ENCODE results near the gene LRG1. TPM values are rescaled to one million over a fixed set of nuclear protein-coding genes. Genes with fewer than 3 reads are reported as not detected.
A peak's percentile ranks its signal among the peaks of the same experiment; 100 is the strongest.

LRG1 gene
- total RNA-seq, 1 donor from 2014 or later: 14.9 TPM

GRCh38 chr19:4581666-4582553, 42.1 kb upstream of the LRG1 start:
- DNase-seq: no peak
- no peak for ATAC-seq
- TF ChIP-seq, protein P1, sequence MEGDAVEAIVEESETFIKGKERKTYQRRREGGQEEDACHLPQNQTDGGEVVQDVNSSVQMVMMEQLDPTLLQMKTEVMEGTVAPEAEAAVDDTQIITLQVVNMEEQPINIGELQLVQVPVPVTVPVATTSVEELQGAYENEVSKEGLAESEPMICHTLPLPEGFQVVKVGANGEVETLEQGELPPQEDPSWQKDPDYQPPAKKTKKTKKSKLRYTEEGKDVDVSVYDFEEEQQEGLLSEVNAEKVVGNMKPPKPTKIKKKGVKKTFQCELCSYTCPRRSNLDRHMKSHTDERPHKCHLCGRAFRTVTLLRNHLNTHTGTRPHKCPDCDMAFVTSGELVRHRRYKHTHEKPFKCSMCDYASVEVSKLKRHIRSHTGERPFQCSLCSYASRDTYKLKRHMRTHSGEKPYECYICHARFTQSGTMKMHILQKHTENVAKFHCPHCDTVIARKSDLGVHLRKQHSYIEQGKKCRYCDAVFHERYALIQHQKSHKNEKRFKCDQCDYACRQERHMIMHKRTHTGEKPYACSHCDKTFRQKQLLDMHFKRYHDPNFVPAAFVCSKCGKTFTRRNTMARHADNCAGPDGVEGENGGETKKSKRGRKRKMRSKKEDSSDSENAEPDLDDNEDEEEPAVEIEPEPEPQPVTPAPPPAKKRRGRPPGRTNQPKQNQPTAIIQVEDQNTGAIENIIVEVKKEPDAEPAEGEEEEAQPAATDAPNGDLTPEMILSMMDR (IDR thresholded peaks at IDR 0.05): no peak
- Histone ChIP-seq H3K4me1 (peaks cover 15% of the 10 kb centered on the region), H3K27ac (no peak overlapping the region), H3K27me3 (ENCODE audit: low read depth) (peaks cover 92% of the 10 kb centered on the region), H3K9me3 (no peaks in the 10 kb centered on the region), H3K36me3 (no peaks in the 10 kb centered on the region), H3K4me3 (no peak overlapping the region)
- intact Hi-C loops (cut with DNase I): no loop called here

GRCh38 chr19:4580961-4581665, 41.3 kb upstream of the LRG1 start:
- peaks cover 15% of the 10 kb centered on the region for H3K4me1 ChIP-seq
- intact Hi-C loops (cut with DNase I): no loop called here
- ATAC-seq (no peak), DNase-seq (no peak)
- H3K4me3 ChIP-seq: peak overlapping the region; percentile 17
- H3K9me3 ChIP-seq: no peaks in the 10 kb centered on the region
- no peak overlapping the region for H3K27ac ChIP-seq
- TF ChIP-seq, protein P1 (IDR thresholded peaks at IDR 0.05): no peak
- peaks cover 88% of the 10 kb centered on the region for H3K27me3 ChIP-seq (ENCODE audit: low read depth)
- H3K36me3 ChIP-seq: no peaks in the 10 kb centered on the region

DNA sequence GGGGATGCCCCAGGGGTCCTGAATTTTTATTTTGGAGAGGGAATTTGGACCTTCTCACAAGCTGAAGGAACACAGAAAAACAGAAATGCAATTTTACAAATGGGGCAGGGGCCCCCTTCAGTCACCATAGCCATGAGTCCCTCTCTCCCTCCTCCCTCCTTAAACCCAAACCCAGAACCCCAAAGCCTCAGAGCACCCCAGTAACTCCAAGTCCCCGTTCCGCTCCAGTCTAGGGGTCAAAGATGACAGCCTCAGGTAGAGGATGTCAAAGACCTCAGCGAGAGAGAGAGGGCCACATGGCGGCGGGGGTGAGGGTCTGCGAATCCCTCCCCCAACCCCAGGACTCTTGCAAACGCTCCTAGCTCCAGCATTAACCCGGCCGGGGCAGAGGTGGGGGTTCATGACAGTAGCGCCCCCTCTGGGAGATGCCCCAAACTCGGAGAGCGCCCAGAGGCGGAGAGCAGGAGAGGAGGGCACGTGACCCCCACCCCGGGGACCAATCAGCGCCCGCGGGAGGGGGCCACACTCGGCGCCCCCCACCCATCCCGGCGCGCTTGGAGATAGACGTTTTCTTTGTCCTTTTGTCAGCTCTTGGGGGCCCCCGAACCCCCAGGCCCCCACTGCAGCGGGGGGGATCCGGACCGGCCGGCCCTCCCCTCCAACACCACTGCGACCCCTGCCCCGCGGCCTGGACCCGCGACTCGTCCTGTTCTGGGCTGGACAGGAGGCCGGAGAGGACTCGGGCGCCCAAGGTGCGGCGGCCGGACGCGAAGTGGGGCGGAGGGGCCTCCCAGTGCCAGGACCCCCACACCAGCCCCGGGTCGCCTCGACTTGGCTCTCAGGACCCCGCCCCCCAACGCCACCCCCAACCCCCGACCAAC, 40.4 kb upstream of the LRG1 start:
- Histone ChIP-seq H3K27me3 (ENCODE audit: low read depth) (peaks cover 88% of the 10 kb centered on the region), H3K36me3 (no peaks in the 10 kb centered on the region), H3K9me3 (no peaks in the 10 kb centered on the region), H3K4me1 (peaks cover 15% of the 10 kb centered on the region), H3K4me3 (peak overlapping the region; percentile 17), H3K27ac (no peak overlapping the region)
- intact Hi-C loops (cut with DNase I): no loop called here
- DNase-seq (no peak), ATAC-seq (no peak)
- TF ChIP-seq, protein P1 (IDR thresholded peaks at IDR 0.05): no peak

DNA sequence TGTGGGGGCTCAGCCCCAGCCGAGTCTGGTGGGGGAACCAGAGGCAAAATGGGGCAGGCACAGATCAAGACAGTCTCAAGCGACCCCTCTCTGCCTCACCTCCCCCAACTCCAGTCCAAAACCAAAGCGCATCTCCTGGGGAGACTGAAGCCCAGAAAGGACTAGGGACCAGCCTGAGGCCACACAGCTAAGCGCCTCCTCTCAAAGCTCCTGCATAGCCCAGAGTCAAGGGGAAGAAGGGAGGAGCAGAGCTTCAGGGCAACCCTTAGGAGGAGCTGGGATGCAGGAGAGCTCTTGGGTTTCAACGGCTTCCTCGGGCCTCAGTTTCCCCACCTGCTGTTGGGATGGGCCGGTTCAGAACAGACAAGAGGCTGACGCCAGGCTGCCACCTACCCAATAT, 39.6 kb upstream of the LRG1 start:
- no peaks in the 10 kb centered on the region for H3K9me3 ChIP-seq
- DNase-seq (no peak), ATAC-seq (no peak)
- peaks cover 10% of the 10 kb centered on the region for H3K4me1 ChIP-seq
- H3K27me3 ChIP-seq (ENCODE audit: low read depth): peaks cover 86% of the 10 kb centered on the region
- no peak overlapping the region for H3K27ac ChIP-seq
- TF ChIP-seq, protein P1 (IDR thresholded peaks at IDR 0.05): no peak
- no peak overlapping the region for H3K4me3 ChIP-seq
- no peaks in the 10 kb centered on the region for H3K36me3 ChIP-seq
- intact Hi-C loops (cut with DNase I): no loop called here

- no peak overlapping the region for H3K27ac ChIP-seq
- no peak for ATAC-seq
- intact Hi-C loops (cut with DNase I): no loop called here
- no peaks in the 10 kb centered on the region for H3K36me3 ChIP-seq
- H3K4me3 ChIP-seq: no peak overlapping the region
- peaks cover 86% of the 10 kb centered on the region for H3K27me3 ChIP-seq (ENCODE audit: low read depth)
- TF ChIP-seq, protein P1 (IDR thresholded peaks at IDR 0.05): no peak
- no peaks in the 10 kb centered on the region for H3K9me3 ChIP-seq
- peaks cover 3% of the 10 kb centered on the region for H3K4me1 ChIP-seq
- DNase-seq: no peak
These were observed 38.9 kb upstream of the LRG1 start for GRCh38 chr19:4578552-4579248.
